Keratinocyte (primary cell): ENCODE data around the gene L1CAM. TPM values are rescaled to one million over a fixed set of nuclear protein-coding genes. Genes with fewer than 3 reads are reported as not detected.

Experiments
- DNase-seq: peaks from one replicate; pipeline ENCODE4 v3.0.0-alpha.2; 2011; ENCODE audit warnings: low read depth, missing footprints, low spot score
- FAIRE-seq: peaks from 2 replicates; lab custom pipeline; 2011; peaks lifted over from hg19 to GRCh38; lab: Jason Lieb, UNC
- H2AFZ ChIP-seq: 2 replicates; pipeline ENCODE4 v1.6.0; 2012; ENCODE audit warnings: low read length, control low read depth, inconsistent platforms; ENCODE audit not compliant: control insufficient read depth
- H3K27ac ChIP-seq: 2 replicates; pipeline ENCODE4 v1.5.1; 2011; ENCODE audit warnings: low read length; ENCODE audit not compliant: control insufficient read depth, insufficient read depth
- H3K27me3 ChIP-seq: 3 replicates; pipeline ENCODE4 v1.6.0; 2011; ENCODE audit warnings: low read length; ENCODE audit not compliant: control insufficient read depth, insufficient read depth; ENCODE audit errors: extremely low read depth
- H3K36me3 ChIP-seq, 2 experiments: 2 replicates in 1 of 2; 3 replicates in 1 of 2; pipeline ENCODE4 v1.5.1; 2011; ENCODE audit warnings: low read length in 2 of 2, mild to moderate bottlenecking in 1 of 2; ENCODE audit not compliant: control insufficient read depth in 2 of 2, insufficient read depth in 2 of 2; ENCODE audit errors: extremely low read depth in 1 of 2
- H3K4me1 ChIP-seq: 3 replicates; pipeline ENCODE4 v1.5.1; 2011; ENCODE audit warnings: low read length; ENCODE audit not compliant: control insufficient read depth, insufficient read depth; ENCODE audit errors: extremely low read depth
- H3K4me2 ChIP-seq: 3 replicates; pipeline ENCODE4 v1.6.0; 2011; ENCODE audit warnings: low read depth, low read length; ENCODE audit not compliant: control insufficient read depth, insufficient read depth; ENCODE audit errors: extremely low read depth
- H3K4me3 ChIP-seq, 3 experiments: fragments of 200-600 bp in 1 of 3; sonication (generic) in 1 of 3; 2 replicates in 2 of 3; 3 replicates in 1 of 3; pipeline ENCODE4 v1.5.1; 2011 to 2016; ENCODE audit warnings: low read length in 3 of 3, mild to moderate bottlenecking in 3 of 3, control low read depth in 2 of 3, inconsistent platforms in 1 of 3, low read depth in 1 of 3, mixed read lengths in 1 of 3, mixed run types in 1 of 3, moderate library complexity in 1 of 3; ENCODE audit not compliant: control insufficient read depth in 2 of 3, insufficient read depth in 2 of 3; ENCODE audit errors: extremely low read depth in 1 of 3
- H3K79me2 ChIP-seq: 2 replicates; pipeline ENCODE4 v1.6.0; 2012; ENCODE audit warnings: low read length; ENCODE audit not compliant: control insufficient read depth, insufficient read depth
- H3K9ac ChIP-seq: 3 replicates; pipeline ENCODE4 v1.6.0; 2011; ENCODE audit warnings: low read length; ENCODE audit not compliant: control insufficient read depth, insufficient read depth; ENCODE audit errors: extremely low read depth
- H3K9me1 ChIP-seq: 3 replicates; pipeline ENCODE4 v1.6.0; 2011; ENCODE audit warnings: low read length; ENCODE audit not compliant: control insufficient read depth, insufficient read depth; ENCODE audit errors: extremely low read depth
- H3K9me3 ChIP-seq: 2 replicates; pipeline ENCODE4 v1.5.1; 2012; ENCODE audit warnings: low read depth, low read length; ENCODE audit not compliant: control insufficient read depth
- H4K20me1 ChIP-seq: 3 replicates; pipeline ENCODE4 v1.6.0; 2011; ENCODE audit warnings: low read length; ENCODE audit not compliant: control insufficient read depth, insufficient read depth; ENCODE audit errors: extremely low read depth
- CTCF ChIP-seq, 3 experiments: IDR thresholded peaks in 1 of 3; conservative IDR thresholded peaks in 1 of 3; optimal IDR thresholded peaks in 1 of 3; 2 replicates in 2 of 3; 3 replicates in 1 of 3; pipeline versions ENCODE3 to v1.5.1; 2011; ENCODE audit warnings: low read length in 3 of 3, mild to moderate bottlenecking in 3 of 3, moderate library complexity in 2 of 3, control low read depth in 1 of 3, inconsistent platforms in 1 of 3; ENCODE audit not compliant: insufficient read depth in 2 of 3; ENCODE audit errors: extremely low read depth in 1 of 3
- EZH2 ChIP-seq: IDR thresholded peaks from one replicate; pipeline ENCODE4 v1.6.1; 2012; ENCODE audit warnings: inconsistent platforms, mild to moderate bottlenecking, low read length, moderate library complexity
- dilution Hi-C: fragments of 300-500 bp; cut with MboI; formaldehyde crosslinking; loops from one replicate; pipeline ENCODE4 v1.7.0; 2020; ENCODE audit warnings: low sequenced_read_pairs; ENCODE audit not compliant: extremely low pct_ligation_motif_present
- polyA plus RNA-seq, 5 experiments: library from polyadenylated mRNA; depleted of rRNA in 3 of 5; stranded (reverse) in 3 of 5; stranded (forward) in 1 of 5; unstranded in 1 of 5; fragments of >200 nt; gene quantifications; 1 replicate in 1 of 5; 2 replicates in 3 of 5; 3 replicates in 1 of 5; pipeline versions ENCODE4 v1.2.1 to v1.2.3, GENCODE V29; 2011 to 2012; ENCODE audit warnings: missing spikeins in 2 of 5, low read depth in 1 of 5, low replicate concordance in 1 of 5

L1CAM gene
- polyA plus RNA-seq, 1 donor (not counting 4 experiments of a cell fraction or from before 2014, with no cell fraction given) = 18.2 TPM

- Histone ChIP-seq H3K4me2 (no peak overlapping the region), H3K9me1 (no peaks in the 10 kb centered on the region), H3K36me3 (peaks cover 0 to 6% of the 10 kb centered on the region in 2 experiments), H3K4me3 (no peak overlapping the region), H3K27me3 (no peaks in the 10 kb centered on the region), H3K9ac (no peak overlapping the region), H3K9me3 (no peaks in the 10 kb centered on the region), H3K4me1 (no peaks in the 10 kb centered on the region), H3K79me2 (no peaks in the 10 kb centered on the region), H4K20me1 (no peaks in the 10 kb centered on the region), H3K27ac (no peak overlapping the region), H2AFZ (no peak overlapping the region)
- dilution Hi-C loops = no loop called here
- DNase-seq (no peak), FAIRE-seq (no peak)
- TF ChIP-seq EZH2 (no peak), CTCF (optimal IDR thresholded peaks at IDR 0.05 in 1 of 3, IDR thresholded peaks at IDR 0.05 in 1 of 3, conservative IDR thresholded peaks at IDR 0.05 in 1 of 3; ENCODE audit: extremely low read depth in 1 of 3, insufficient read depth in 2 of 3, low read length in 3 of 3) (no peak)
Observed at GRCh38 chrX:153861151-153861550, 24.8 kb downstream of the L1CAM start.

- no peak overlapping the region for H3K9ac ChIP-seq
- TF ChIP-seq EZH2 (no peak), CTCF (optimal IDR thresholded peaks at IDR 0.05 in 1 of 3, IDR thresholded peaks at IDR 0.05 in 1 of 3, conservative IDR thresholded peaks at IDR 0.05 in 1 of 3; ENCODE audit: extremely low read depth in 1 of 3, insufficient read depth in 2 of 3, low read length in 3 of 3) (no peak)
- no peak overlapping the region for H2AFZ ChIP-seq
- H3K79me2 ChIP-seq = no peaks in the 10 kb centered on the region
- H3K4me2 ChIP-seq = no peak overlapping the region
- dilution Hi-C loops = no loop called here
- H3K27ac ChIP-seq = no peak overlapping the region
- no peaks in the 10 kb centered on the region for H3K9me1 ChIP-seq
- H3K36me3 ChIP-seq = no peaks in the 10 kb centered on the region
- no peak overlapping the region for H3K4me3 ChIP-seq
- no peak for DNase-seq
- no peaks in the 10 kb centered on the region for H4K20me1 ChIP-seq
- no peaks in the 10 kb centered on the region for H3K9me3 ChIP-seq
- no peaks in the 10 kb centered on the region for H3K27me3 ChIP-seq
- no peaks in the 10 kb centered on the region for H3K4me1 ChIP-seq
- FAIRE-seq = no peak
Observed at GRCh38 chrX:153857348-153857903, 28.5 kb downstream of the L1CAM start.
